Measurements from ENCODE around the gene SEC24D. TPM values are rescaled to one million over a fixed set of nuclear protein-coding genes. Genes with fewer than 3 reads are reported as not detected.

The SEC24D gene
- total and polyA plus RNA-seq, 2 of the 8 experiments (the other 6 are each of a cell fraction or from before 2014, with no cell fraction given), result 28.9 to 91.6 TPM

DNA sequence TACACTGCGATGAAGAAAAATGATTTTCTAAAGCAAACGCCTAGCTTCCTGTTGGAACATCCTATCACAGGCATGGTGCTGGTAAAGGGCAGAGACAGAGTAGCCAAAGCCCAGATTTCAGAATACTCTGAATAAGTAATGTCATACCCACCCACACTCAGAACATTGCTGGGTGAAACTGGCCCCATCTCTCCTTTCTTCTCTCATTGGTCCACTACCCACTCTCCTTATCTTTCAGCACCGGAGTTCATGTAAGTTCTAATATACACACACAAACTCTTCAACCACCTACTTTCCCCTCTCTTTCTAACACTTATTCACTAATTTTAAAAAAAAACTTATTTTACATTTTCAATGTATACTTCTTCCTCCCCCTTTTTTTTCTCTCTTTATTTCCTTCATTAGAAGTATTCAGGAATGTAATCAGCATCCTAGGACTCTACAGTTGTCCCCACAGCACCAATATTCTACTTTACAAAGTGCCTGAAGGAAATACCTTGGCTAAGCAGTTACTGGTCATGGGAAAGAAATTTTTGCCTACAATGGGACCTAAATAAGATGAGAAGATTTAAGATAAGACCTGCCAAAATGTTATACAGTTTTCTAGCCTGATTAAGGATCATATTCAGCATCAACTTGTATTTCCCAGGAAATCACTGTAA lies 63.0 kb downstream of the SEC24D start:
- H3K79me2 ChIP-seq (ENCODE audit: control insufficient read depth in 1 of 2, insufficient read depth in 2 of 2, low read length in 2 of 2), result no peaks in the 10 kb centered on the region
- peaks cover 0 to 7% (median 4%) of the 10 kb centered on the region in 4 experiments; a peak in 3 of 7 replicates for H3K4me1 ChIP-seq (replicated peaks in 1 of 4; ENCODE audit: control insufficient read depth in 3 of 4, insufficient read depth in 4 of 4, low read length in 3 of 4)
- POLR2A ChIA-PET (ENCODE audit: partially characterized antibody), result no interaction called here
- H3K27me3 ChIP-seq (replicated peaks in 1 of 4; ENCODE audit: control insufficient read depth in 3 of 4, extremely low read depth in 1 of 4, insufficient read depth in 3 of 4, low read length in 3 of 4), result no peaks in the 10 kb centered on the region
- H2BK120ac ChIP-seq (replicated peaks; ENCODE audit: low read depth, low read length), result no peak overlapping the region
- H4K91ac ChIP-seq (replicated peaks; ENCODE audit: insufficient read length, low read length), result no peak overlapping the region
- DNase-seq (ENCODE audit: low read depth in 1 of 2, low spot score in 2 of 2) (no peak), FAIRE-seq (no peak)
- H3K4me3 ChIP-seq (ENCODE audit: extremely low read depth in 1 of 4, insufficient read depth in 2 of 4, low read depth in 3 of 4, low read length in 4 of 4), result no peak overlapping the region
- no peak overlapping the region for H3K23ac ChIP-seq (ENCODE audit: insufficient read length)
- no peak overlapping the region for H2AFZ ChIP-seq (ENCODE audit: low read length)
- H3K18ac ChIP-seq (ENCODE audit: extremely low read depth, low read length), result no peak overlapping the region
- H3K23me2 ChIP-seq (ENCODE audit: low read depth, low read length), result no peaks in the 10 kb centered on the region
- no peaks in the 10 kb centered on the region for H3K9me3 ChIP-seq (ENCODE audit: insufficient read depth in 2 of 2, low read depth in 1 of 2, low read length in 1 of 2)
- H2BK20ac ChIP-seq (ENCODE audit: low read length), result no peak overlapping the region
- no peak overlapping the region for H3K56ac ChIP-seq (replicated peaks; ENCODE audit: insufficient read length, low read depth, low read length)
- peaks cover 0 to 10% (median under 1%) of the 10 kb centered on the region in 4 experiments; a peak in 3 of 8 replicates for H3K36me3 ChIP-seq (ENCODE audit: control insufficient read depth in 2 of 4, insufficient read depth in 4 of 4, low read length in 3 of 4)
- peak overlapping the region; percentile 27; the same call in 1 of the 2 replicates for H2BK5ac ChIP-seq (ENCODE audit: low read depth, low read length)
- H2AK5ac ChIP-seq (ENCODE audit: low read depth, low read length), result no peak overlapping the region
- 95% methylated on average over 3 of the region's 3 CpGs; no CpG with 5 or more reads in 1 of the 2 experiments for WGBS, 2 experiments (ENCODE audit: extremely low coverage in 1 of 2, insufficient coverage in 1 of 2, insufficient read length in 1 of 2, insufficient replicate concordance in 2 of 2, low coverage in 1 of 2, low lambda C conversion rate in 2 of 2, missing lambda C conversion rate in 1 of 2)
- H3K79me1 ChIP-seq (ENCODE audit: low read depth, low read length), result no peaks in the 10 kb centered on the region
- no peak overlapping the region for H4K8ac ChIP-seq (ENCODE audit: extremely low read depth, insufficient read depth, low read length)
- TF ChIP-seq BRCA1 (IDR thresholded peaks at IDR 0.05; ENCODE audit: low read depth, low read length), result no peak
- no peak for TF ChIP-seq POLR2AphosphoS5 (IDR thresholded peaks at IDR 0.05; ENCODE audit: low read depth, low read length)
- no peak for TF ChIP-seq CTBP2 (IDR thresholded peaks at IDR 0.05; ENCODE audit: borderline replicate concordance, insufficient read depth, insufficient read length, low read length)
- no peak for TF ChIP-seq SRF (IDR thresholded peaks at IDR 0.05; ENCODE audit: low read depth, low read length)
- no peak for TF ChIP-seq SP4 (IDR thresholded peaks at IDR 0.05; ENCODE audit: low read length)
- no peak for TF ChIP-seq NRF1 (IDR thresholded peaks at IDR 0.05; ENCODE audit: low read depth, low read length)
- no peak overlapping the region for H3K27ac ChIP-seq (ENCODE audit: low read depth, low read length)
- H2BK15ac ChIP-seq (ENCODE audit: low read length), result peak overlapping the region; percentile 11; the same call in 1 of the 2 replicates
- no peak overlapping the region for H3K14ac ChIP-seq (ENCODE audit: insufficient read length)
- H3K9ac ChIP-seq (replicated peaks in 1 of 4; ENCODE audit: extremely low read depth in 1 of 4, low read depth in 3 of 4, low read length in 3 of 4), result no peak overlapping the region
- H3K4ac ChIP-seq (replicated peaks; ENCODE audit: insufficient read length, low read depth, low read length), result no peak overlapping the region
- H2BK12ac ChIP-seq (ENCODE audit: low read depth, low read length), result no peak overlapping the region
- H3K4me2 ChIP-seq (ENCODE audit: insufficient read depth in 1 of 2, low read depth in 2 of 2, low read length in 2 of 2), result no peak overlapping the region
- no peak overlapping the region for H4K5ac ChIP-seq (ENCODE audit: insufficient read length, low read depth, low read length)
- H4K20me1 ChIP-seq (replicated peaks in 1 of 2; ENCODE audit: control insufficient read depth in 1 of 2, insufficient read depth in 2 of 2, low read length in 2 of 2), result peaks cover 0 to 4% of the 10 kb centered on the region in 2 experiments
- CTCF ChIA-PET (ENCODE audit: partially characterized antibody), result interaction anchor here (1.0 to 3.1 kb wide), 12 partner anchors 18 to 226 kb away, joined by 3 to 17 read pairs (median 5); no protein-coding TSS in a partner anchor
